ENCODE data around the gene SEZ6L2.

GRCh38 chr16:29821643-29822115, 77.7 kb downstream of the SEZ6L2 start:
- TF ChIP-seq, protein P1, sequence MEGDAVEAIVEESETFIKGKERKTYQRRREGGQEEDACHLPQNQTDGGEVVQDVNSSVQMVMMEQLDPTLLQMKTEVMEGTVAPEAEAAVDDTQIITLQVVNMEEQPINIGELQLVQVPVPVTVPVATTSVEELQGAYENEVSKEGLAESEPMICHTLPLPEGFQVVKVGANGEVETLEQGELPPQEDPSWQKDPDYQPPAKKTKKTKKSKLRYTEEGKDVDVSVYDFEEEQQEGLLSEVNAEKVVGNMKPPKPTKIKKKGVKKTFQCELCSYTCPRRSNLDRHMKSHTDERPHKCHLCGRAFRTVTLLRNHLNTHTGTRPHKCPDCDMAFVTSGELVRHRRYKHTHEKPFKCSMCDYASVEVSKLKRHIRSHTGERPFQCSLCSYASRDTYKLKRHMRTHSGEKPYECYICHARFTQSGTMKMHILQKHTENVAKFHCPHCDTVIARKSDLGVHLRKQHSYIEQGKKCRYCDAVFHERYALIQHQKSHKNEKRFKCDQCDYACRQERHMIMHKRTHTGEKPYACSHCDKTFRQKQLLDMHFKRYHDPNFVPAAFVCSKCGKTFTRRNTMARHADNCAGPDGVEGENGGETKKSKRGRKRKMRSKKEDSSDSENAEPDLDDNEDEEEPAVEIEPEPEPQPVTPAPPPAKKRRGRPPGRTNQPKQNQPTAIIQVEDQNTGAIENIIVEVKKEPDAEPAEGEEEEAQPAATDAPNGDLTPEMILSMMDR (IDR thresholded peaks at IDR 0.05): no peak
- TF ChIP-seq POLR2A (IDR thresholded peaks at IDR 0.05): no peak

Measured in thyroid gland (tissue), 4 donors.